GM19238 (cell line): ENCODE measurements around the gene HCRTR1.
"Not testable (repeated sequence)": the region's sequence is repeated elsewhere in the genome, so short reads cannot be mapped to it uniquely, and the experiment has no call there.

Source experiments
- DNase-seq: peaks from one replicate; pipeline ENCODE4 v3.0.0; 2011; ENCODE audit warnings: low spot score; ENCODE audit not compliant: insufficient read length

The HCRTR1 gene

DNA sequence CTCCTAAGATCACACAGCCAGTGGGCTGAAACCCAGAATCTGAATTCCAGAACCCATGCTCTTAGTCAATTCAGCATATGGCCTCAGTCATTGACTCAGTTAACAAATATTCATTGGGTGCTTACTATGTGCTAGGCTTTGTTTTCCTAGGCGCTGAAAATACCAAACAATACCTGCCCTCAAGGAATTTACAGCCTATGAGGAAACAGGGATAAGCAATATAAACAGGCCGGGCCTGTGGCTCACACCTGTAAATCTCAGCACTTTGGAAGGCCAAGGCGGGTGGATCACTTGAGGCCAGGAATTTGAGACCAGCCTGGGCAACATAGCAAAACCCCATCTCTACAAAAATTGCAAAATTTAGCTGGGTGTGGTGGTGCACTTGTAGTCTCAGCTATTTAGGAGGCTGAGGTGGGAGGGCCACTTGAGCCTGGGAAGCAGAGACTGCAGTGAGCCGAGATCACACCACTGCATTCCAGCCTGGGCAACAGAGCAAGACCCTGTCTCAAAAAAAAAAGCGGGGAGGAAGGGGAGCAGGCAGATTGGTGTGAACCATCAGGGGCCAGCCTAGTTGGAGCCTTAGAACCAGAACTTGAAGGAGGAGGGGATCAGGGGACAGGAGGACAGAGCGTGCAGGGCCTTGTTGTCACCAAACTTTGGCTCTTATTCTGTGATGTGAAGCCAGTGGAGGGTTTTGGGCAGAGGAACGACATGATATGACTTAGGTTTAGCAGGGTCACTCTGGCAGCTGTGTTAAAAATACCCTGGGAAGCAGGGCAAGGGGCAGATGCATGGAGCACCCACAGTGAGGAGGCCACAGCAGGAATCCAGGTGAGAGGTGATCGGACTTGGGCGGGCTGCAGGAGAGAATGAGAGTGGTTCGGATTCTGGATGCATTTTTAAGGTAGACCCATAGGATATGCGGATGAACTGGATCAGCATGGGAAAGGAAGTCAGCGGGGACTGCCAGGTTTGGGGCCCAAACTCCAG, 35.4 kb upstream of the HCRTR1 start:
- DNase-seq, result no peak

- no peak for DNase-seq
These were observed 34.2 kb upstream of the HCRTR1 start for GRCh38 chr1:31583082-31583994.

DNA sequence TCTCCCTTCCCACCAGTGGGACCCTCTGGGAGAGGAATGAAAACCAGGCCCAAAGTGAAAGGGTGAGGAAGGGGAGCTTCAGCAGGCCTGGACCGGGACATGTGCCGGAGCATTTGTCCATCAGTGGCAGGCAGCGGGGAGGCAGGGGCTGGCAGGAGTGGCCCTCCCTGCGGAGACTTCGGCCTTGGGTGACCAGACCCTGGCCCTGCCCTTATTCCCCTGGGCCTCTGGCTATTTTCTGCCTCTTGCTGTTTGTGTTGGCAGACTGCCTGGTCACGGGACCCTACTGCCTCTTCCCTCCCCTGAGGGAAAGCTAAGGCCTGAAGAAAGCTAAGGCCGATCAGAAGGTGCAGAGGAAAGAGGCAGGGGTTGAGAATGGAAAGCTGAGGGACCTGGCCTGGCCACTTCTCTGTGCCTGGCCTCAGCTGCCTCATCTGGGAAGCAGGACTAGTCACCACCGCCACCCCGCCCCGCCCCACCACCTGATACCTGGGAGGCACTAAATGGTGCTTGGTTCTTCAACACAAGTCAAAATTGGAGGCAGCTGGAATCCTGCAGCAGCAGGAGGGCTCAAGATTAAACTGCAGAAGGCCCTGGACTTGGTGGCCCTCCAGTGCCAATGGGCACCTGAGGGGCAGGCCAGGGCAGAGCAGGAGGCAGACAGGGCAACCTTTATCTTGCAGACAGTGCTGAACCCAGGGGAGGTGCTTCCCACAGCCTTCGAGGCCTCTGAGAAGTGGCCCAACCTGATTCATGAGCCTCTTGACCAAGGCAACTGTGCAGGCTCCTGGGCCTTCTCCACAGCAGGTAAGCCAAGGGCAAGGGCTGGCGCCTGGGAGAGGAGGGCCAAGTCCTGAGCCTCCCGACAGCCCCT, 33.3 kb upstream of the HCRTR1 start:
- no peak for DNase-seq

DNA sequence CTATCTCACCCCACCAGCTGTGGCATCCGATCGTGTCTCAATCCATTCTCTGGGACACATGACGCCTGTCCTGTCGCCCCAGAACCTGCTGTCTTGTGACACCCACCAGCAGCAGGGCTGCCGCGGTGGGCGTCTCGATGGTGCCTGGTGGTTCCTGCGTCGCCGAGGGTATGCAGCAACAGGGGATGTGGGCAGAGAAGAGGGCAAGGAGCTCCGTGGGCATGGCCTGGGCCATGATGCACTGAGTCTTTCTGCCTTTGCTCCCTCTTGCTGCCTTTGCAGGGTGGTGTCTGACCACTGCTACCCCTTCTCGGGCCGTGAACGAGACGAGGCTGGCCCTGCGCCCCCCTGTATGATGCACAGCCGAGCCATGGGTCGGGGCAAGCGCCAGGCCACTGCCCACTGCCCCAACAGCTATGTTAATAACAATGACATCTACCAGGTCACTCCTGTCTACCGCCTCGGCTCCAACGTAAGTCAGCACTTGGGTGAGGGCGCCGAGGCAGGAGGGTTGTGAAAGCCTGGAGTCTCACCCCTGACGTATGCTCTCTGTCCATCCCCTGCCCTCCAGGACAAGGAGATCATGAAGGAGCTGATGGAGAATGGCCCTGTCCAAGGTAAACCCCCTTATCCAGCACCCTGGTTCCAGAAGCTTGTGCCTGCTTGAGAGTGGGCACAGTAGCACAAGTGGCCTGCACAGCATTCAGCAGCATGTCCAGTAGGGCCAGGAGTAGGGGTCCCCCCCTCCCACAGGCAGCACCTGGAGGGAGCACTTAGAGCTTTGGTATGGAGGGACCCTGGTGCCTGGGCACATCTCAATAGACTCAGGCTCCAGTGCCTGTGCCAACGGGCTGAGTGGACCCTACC, 32.4 kb upstream of the HCRTR1 start:
- no peak for DNase-seq

DNA sequence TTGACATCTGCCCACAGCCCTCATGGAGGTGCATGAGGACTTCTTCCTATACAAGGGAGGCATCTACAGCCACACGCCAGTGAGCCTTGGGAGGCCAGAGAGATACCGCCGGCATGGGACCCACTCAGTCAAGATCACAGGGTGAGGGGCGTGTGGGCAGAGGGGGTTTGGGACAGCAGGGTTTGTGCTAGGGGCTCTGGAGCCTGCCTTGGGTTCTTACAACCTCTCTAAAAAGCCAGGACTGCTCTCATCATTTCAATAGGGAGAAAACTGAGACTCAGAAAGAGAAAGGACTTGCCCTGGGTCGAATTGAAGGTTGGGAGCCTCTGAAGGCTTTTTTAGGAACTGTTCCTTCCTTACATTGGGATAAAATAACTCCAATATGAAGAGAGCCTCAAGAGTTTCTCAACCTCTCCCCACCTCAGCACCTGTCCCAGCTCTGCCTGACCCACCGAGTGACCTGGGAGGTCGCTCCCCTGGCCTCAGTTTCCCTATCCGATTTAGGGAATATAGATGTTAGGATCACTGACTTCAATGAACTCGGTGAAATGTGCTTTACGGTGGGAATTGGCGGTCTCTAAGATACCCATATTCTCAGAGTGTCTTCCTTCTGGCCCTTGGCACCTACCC, 31.6 kb upstream of the HCRTR1 start:
- no peak for DNase-seq

DNA sequence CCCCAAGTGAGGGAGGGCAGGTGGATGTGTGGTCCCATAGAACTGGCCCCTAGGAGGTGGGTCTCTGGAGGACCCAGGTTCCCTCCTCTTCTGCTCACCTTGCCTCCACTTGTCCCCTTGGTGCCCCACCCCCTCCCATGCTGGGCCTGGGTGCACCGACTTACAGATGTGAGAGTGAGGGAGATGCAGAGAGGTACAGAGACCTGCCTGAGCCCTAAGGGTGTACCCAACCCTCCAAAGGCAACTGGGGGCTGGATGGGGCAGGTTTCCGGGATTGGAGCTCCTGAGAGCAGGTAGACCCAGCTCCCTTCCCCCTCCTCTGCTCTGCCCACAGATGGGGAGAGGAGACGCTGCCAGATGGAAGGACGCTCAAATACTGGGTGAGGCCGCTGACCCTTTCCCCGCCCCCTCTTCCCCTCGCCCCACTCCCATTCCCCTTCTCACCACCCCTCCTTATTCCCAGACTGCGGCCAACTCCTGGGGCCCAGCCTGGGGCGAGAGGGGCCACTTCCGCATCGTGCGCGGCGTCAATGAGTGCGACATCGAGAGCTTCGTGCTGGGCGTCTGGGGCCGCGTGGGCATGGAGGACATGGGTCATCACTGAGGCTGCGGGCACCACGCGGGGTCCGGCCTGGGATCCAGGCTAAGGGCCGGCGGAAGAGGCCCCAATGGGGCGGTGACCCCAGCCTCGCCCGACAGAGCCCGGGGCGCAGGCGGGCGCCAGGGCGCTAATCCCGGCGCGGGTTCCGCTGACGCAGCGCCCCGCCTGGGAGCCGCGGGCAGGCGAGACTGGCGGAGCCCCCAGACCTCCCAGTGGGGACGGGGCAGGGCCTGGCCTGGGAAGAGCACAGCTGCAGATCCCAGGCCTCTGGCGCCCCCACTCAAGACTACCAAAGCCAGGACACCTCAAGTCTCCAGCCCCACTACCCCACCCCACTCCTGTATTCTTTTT, 30.8 kb upstream of the HCRTR1 start:
- DNase-seq, result no peak

DNA sequence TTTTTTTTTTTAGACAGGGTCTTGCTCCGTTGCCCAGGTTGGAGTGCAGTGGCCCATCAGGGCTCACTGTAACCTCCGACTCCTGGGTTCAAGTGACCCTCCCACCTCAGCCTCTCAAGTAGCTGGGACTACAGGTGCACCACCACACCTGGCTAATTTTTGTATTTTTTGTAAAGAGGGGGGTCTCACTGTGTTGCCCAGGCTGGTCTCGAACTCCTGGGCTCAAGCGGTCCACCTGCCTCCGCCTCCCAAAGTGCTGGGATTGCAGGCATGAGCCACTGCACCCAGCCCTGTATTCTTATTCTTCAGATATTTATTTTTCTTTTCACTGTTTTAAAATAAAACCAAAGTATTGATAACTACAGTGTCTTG, 30.2 kb upstream of the HCRTR1 start:
- DNase-seq, result not testable (repeated sequence)

DNA sequence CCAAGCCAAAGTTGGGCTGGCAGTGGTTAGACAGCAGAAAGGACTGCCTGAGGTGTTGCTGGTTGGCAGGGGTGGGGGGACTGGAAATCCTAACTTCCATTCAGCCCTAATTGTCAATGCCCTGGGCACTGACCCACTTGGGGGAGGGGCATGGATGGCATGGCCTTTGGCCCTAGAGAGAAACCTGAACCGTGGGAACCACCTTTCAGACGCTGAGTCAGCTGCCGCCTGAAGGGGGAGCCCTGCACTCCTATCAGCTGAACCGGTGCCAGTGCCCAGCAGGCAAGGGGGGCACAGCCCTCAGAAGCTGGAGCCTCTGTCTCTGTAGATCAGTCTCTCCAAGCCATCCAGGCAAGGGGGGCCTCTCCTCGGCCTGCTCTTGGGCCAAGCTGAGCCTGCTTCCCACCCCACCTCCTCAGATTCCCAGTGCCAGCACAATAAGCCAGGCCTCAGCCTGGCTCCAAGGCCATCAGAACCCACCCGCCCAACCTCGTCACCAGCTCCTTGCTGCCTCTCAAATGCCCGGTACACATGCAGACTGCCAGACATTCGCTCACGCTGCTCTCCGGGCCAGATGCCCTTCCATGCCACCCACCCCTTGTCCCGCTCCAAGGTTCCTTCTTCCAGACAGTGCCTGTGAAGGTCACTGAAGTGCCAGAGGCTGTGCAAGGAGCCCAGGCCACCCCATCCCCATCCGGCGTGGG, 29.6 kb upstream of the HCRTR1 start:
- DNase-seq, result peak; percentile 68

GRCh38 chr1:31588751-31589515, 28.6 kb upstream of the HCRTR1 start:
- no peak for DNase-seq

GRCh38 chr1:31591425-31592093, 25.9 kb upstream of the HCRTR1 start:
- no peak for DNase-seq

DNA sequence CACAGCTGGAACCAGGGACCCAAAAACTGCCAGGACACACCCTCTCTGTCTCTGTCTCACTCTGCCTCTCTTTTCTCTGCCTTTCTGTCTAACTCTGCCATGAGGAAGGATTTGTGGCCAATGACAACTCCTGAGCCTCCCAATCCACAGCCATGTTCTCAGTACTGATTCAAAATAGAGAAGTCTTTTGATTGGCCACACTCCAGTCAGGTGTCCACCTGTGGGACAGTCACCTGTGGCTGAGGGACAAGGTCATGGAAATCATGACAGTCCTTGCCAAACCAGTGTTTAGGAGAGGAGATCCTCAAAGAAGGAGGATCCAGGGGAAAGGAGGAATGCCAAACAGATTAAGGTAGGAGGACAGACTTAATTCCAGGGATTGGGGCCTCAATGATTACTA, 25.4 kb upstream of the HCRTR1 start:
- DNase-seq, result no peak

DNA sequence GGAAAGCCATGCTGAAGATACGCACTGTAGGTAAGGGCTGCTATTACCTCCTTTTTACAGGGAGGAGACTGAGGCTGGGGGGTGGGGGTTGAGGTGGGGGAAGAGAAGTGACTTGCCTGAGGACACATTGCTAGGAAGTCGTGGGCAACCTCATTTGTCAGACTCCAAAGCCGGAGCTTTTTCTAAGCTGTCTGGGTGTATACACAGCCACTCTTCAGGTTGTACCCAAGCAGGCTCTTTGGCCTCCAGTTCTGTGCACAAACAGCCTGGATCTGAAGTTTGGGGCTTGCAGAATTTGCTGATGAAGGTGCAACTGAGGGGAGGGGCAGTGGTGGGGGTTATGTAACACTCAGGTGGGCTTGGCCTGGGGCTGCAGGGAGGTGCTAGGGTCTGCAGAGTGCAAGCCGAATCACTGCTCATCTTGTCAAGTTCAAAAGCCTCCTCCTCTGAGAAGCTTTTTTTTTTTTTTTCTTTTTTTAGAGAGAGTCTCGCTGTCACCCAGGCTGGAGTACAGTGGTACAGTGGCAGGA, 24.3 kb upstream of the HCRTR1 start:
- no peak for DNase-seq

- peak; percentile 54 for DNase-seq
These were observed 23.5 kb upstream of the HCRTR1 start for GRCh38 chr1:31593770-31594632.

DNA sequence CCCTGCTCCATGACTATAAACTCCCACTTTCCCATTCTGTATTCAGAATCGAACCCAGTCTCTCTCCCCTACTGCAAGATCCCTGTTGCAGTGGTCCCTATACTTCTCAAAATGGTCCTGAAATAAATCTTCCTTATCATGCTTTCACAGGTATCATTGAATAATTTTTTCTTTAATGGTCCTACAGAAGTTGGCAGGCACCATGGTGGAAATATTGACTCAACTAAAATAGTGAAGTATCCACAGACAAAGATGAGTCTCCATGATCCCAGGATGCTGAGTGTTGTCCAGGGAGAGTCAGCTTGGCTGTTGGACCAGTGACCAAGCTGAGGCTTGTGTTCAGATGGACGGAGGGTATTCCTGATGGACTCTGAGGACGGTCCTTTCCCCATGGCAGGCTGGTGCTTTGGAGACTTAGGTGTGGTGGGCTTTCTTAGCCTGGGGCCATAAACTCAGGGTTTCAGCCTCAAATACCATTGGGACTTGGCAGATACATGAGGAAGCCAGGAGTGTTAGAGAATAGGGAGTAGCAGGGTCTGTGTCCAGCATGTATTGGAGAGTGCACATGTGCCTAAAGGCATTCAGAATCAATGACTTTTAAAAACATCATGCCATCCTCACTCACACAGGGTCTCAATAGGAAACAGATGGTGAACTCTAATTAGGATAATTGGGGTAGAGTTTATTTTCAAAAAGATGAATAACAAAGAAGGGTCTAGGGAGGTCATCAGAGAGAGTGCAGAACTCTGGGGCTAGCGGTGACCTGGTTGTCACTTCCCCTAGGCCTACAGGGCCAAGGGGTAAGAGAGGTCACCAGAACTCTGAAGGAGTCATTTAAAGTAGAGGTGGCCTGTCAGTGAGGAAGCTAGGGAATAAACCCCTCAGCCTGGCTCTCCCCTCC, 21.4 kb upstream of the HCRTR1 start:
- no peak for DNase-seq

GRCh38 chr1:31596737-31597097, 20.8 kb upstream of the HCRTR1 start:
- DNase-seq, result no peak
